Hematopoietic multipotent progenitor cell treated with erythropoietin and hydrocortisone succinate and interleukin-3 and kit ligand, for 4 days (in vitro differentiated cells): ENCODE measurements around the gene ARMC2.

Source experiments
- DNase-seq: peaks from one replicate; pipeline ENCODE4 v3.0.0-alpha.2; 2015

ARMC2 gene

DNA sequence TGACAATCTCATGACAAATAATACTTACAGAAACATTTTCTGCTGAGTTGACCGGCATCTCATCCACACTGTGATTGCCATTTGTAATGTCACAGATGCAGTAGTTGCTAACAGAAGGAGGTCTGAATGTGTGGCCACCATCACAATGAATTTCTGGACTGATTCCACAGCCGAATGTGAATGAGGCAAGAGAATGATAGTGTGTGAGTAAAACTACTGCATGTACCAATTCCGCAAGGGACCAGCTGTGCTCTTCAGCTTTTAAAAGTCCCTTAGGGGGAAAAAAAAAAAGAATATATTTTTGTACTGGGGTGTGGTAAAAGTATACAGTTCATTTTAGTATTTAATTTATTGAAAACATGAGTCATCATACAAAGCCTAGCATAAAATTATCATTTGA is 150.3 kb downstream of the ARMC2 start:
- DNase-seq: no peak

- DNase-seq: no peak
Observed at GRCh38 chr6:108999428-108999827, 151.2 kb downstream of the ARMC2 start.

- no peak for DNase-seq
Observed at GRCh38 chr6:109000289-109000688, 152.1 kb downstream of the ARMC2 start.

GRCh38 chr6:109001291-109001894 is 153.2 kb downstream of the ARMC2 start:
- no peak for DNase-seq

DNA sequence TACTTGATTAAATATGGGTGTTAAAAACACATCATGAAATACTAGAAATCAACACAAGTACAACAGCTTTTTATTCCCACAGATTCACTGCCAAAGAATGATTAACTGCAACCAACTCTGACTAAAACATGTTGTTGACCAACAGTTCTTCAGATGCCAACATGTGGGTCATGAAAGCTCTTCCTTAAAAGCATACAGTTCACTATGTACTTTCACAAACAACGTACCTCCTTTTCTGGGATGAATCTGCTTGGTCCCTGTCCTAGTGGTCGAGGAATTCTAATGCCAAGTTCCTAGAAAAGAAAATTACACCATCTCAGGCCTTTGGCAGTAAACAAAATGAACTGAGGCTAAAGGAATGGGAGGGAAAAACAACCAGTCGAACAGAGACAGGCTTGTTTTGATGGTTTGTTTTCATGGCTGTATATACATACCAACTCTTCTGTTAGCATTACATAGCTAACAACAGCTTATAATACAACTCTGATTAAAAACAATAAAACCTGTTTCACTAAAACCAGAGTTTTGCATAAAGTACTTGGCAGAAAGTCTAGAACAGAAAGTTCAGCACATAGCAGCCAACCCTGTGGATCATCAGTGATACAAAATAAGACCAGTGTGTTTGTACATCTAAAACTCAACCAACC is 154.0 kb downstream of the ARMC2 start:
- DNase-seq: no peak

GRCh38 chr6:109002882-109003281 is 154.7 kb downstream of the ARMC2 start:
- DNase-seq: no peak

DNA sequence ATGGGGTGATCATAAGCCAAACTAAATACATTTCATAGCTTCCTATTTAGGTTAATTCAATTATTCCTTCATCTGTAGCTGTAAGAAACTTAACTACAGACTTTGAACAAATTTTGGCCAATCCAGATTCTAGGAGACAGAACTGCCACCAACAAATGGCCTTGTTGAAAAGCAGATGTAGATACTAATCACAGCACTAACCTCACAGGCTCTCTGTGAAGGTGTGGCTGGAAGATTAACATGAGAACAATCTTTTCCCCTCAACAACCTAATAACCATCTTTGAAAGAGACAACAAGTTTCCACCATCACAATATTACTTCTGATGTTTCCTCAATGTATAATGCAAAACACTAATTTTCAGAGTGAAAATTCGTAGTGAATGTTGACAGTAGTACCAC is 158.6 kb downstream of the ARMC2 start:
- peak; percentile 42 for DNase-seq

DNA sequence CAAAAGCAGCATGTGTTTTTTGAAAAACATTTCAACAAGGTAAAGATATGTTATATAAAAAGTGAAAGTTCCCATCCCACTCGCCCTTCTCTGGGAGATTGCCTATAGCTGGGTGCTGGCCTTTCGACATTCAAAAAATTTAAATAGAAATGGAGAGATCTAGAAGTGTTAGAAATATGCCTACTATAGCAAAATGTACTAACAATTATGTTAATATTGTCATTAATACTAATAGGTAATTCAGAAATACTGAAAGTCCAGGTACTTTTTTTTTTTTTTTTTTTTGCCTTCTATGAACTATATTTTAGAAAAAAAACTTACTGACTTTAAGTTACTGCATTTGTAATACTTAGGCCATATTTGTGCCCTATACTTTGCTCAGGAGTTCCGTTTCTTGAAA is 159.3 kb downstream of the ARMC2 start:
- no peak for DNase-seq

DNA sequence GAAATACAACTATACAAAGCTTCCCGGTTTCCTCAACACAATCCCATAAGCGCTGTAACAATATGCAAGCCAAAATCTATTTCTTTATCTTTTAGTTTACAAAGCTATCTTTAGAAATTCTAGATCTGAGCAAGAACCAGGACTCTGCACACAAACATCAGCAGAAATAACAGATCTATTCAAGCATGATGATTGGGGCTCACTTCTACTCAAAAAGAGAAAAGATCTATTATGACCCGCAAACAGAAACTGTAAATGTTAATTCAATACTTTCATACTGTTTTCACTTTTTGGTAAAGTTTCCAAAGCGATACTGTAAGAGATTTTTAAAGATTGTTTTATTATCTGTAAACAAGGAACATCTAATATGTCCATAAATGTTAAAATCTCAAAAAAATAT is 159.8 kb downstream of the ARMC2 start:
- DNase-seq: no peak

DNA sequence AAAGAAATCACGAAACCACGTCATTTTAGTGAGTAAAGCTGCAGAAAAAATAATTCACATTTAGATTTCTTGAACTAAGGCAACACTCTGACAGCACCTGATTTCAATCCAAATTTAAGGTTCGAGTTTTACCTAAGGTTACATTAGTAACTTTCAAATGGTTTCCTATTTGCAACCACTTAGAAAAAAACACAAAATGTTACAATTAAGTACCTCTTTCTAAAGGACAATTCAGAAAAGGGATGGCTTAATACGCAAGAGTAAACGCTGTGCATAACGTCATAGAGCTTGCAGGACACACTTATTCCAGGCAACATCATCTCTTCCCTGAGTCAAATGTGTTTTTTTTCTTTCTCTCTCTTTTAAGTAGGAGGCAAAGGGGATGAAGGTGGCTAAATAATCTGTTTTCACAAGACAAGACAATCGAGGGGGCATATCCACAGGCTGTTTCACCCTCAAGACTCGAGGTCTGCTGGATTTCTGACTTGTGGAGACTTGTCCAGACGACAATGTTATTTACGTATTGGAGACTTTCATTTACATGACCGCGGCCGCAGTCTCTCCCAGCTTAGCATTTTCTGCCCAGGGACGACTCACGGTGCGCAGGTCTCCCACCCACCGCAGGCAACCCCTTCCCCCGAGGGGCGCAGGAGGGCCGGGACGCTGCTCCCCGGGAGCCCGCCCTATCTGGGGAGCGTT is 160.5 kb downstream of the ARMC2 start:
- peak; percentile 61 for DNase-seq

DNA sequence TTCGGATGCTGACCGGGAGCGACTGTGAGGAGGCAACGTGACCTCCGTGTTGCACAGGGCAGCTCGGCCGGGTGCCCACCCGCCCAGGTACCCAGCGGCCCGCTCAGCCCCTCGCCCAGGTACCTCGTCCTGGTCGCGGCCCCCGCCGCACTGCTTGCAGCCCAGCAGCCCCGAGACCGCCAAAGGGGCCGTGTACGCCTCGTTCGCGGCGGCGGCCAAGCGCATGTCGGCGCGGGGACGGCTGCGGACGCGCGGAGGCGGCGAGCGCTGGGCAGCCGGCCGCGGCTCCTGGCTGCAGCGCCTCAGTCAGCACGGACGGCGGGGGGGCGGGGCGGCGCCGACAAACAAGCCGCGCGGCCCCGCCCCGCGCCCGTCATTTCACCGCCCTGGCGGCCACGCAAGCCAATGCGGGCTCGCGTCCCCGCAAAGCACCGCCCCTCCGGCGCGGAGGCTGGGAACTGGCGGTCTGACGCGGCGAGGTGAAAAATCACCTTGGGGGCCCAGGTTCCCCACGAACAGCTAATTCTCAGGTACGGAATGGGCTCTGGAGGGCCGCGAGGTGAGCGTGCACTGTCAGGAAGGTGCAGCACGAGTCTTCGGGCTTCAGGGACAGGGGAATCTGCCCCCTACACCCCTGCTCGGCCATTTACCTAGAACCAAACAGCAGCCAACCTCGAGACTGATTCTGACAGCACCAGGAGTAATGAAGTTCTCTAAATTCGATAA is 161.2 kb downstream of the ARMC2 start:
- peak; percentile 95 for DNase-seq

- no peak for DNase-seq
Observed at GRCh38 chr6:109009962-109010704, 161.9 kb downstream of the ARMC2 start.

GRCh38 chr6:109010705-109011102 is 162.5 kb downstream of the ARMC2 start:
- no peak for DNase-seq

DNA sequence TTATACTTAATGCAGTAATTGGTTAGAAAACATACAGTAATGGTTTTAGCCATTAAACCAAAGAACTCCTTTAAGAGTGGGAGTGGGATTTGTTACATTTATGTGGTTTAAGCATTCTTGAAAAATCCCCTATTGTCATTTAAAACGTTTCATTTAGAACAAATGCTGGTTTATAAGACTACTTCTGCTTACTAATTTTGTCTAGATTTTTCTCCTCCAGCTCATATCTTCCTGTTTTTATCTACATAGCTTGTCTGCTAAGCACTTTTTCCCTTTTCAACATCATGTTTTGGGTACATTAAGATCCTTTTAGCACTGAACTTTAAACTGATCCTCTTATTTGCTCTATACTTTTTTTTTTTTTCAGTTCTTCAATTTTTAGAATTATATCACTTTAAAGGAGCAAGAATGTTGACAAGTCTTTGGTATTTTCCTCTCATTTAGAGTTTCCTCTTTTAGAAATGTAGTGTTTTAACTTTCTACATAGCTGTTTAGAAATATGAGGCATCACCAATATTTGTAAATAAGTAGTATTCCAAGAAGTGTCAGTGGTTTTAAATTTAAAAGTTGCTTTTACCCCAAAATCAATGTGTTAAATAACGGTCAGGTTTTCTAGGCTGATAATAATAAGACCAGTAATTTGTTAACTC is 165.6 kb downstream of the ARMC2 start:
- DNase-seq: peak; percentile 51

DNA sequence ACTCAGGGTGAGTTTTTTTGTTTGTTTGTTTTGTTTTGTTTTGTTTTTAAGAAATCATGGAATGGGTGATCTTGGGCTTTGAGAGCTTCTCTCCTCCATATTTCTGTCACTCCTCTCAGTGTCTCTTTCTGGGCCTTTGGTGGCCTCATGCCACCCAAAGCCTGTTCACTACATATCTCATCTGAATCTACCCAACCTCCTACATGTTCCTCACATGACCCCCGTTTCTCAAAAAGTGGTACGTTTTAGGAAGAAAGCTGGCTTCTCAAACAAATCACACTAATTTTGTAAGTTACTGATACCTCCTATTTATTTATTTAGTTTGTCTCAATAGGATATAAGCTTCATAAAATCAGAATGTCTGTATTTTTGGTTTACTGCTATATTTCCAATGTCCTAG is 166.4 kb downstream of the ARMC2 start:
- DNase-seq: peak; percentile 42

DNA sequence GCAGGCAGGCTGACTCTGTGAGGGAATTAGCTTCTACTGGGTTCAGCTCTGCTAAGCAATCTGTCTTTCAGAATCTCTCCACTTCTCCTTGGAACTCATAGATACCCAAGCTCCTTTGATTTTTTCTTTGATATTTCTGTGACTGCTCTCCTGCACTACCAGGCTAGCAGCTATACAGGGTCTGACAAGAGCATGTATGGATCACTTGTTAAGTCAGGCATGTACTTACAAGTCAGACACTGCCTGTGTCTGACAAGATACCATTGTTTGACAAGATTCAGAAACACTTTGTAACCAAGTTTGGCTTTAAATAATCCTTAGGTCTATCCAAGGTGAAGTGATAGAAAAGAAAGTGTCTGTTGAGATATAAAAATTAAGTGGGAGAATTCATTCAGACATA is 167.0 kb downstream of the ARMC2 start:
- DNase-seq: no peak

DNA sequence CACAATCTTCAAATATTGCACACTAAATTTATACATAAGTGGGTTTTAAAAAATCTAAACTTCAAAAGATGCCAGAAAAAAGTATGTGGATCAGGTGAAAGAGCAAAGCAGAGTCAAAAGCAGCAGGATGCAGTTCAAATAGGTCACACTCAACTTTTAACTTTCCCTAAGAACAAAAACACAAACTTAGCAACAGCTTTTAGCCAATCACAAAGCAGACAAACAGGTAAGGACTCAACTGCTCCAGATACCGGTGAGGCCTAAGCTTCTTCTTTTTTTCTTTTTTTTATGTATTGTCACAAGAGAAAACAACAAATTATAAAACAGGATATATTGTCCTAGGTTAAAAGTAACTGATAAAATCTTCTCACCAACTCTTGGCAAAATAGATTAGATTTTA is 171.7 kb downstream of the ARMC2 start:
- DNase-seq: no peak

DNA sequence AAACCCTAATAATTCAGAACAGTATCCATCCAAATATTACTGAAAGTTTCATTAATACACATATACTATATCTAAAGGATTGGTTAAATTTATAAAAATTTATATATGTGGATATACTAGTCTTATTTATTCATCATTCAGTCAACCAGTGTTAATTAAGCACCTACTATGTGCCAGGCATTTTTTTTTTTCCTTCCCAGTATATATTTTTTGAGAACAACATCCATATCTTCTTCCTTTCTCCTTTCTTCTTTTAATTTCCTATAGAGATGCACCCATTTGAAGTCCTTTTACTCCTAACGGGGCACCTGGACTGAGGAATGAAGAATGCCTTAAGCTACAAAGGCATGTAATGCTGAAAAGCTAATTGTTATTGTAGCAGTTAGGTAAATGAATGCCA is 173.6 kb downstream of the ARMC2 start:
- no peak for DNase-seq

DNA sequence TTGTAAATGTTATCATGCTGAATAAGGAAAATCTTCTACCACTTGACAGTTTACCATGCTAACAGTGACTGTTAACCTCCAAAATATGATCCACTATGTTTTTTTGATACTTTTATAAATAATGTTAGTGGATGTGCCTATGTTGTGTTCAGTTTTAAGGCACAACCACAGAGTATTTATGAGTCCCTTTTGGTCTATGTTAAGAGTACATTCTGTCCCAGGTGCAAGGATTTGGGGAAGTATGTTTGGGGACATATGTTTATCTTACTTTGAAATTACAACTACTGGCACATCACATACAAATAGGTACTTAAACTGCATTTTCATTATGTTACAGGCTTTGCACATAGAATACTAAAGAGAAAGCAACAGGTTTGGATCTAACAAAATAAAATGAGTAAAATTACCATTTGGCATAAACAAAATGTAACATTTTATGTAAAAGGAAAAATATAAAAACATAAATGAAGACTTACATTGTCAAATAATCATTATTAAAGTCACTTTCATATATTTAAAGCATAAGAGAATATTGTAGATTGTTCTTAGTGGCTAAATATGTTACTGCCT is 175.2 kb downstream of the ARMC2 start:
- DNase-seq: peak; percentile 44
